ENCODE measurements around the gene PTPN1.
A peak's percentile ranks its signal among the peaks of the same experiment; 100 is the strongest.
"Not testable (repeated sequence)": the region's sequence is repeated elsewhere in the genome, so short reads cannot be mapped to it uniquely, and the experiment has no call there.

Gene PTPN1

GRCh38 chr20:50560867-50561266 lies 50.7 kb downstream of the PTPN1 start:
- DNase-seq, result no peak

GRCh38 chr20:50561379-50562078 lies 51.3 kb downstream of the PTPN1 start:
- peak; percentile 78 to 81 for DNase-seq

- no peak for DNase-seq
Measured at GRCh38 chr20:50562262-50562701, 52.1 kb downstream of the PTPN1 start.

- peak; percentile 17 to 27 for DNase-seq
Measured at GRCh38 chr20:50563133-50563944, 53.2 kb downstream of the PTPN1 start.

DNA sequence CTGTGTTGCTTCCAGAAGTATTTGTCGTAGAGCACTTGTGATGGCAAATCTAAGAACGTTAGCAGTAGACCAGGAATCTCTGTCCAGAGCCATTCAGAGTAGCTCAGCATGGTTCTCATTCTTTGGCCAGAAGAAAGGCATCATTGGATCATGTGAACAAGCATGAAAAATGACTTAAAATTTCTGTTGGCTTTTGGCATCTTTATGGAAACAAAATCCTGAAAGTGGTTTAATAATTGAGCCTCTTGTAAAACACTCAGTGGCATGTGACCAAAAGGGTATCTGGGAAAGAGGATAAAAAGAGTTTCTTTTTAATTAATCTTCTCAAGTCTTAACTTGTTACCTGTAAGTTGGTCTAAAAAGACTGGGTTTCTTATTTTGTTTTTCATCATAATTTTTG lies 55.2 kb downstream of the PTPN1 start:
- no peak for DNase-seq

DNA sequence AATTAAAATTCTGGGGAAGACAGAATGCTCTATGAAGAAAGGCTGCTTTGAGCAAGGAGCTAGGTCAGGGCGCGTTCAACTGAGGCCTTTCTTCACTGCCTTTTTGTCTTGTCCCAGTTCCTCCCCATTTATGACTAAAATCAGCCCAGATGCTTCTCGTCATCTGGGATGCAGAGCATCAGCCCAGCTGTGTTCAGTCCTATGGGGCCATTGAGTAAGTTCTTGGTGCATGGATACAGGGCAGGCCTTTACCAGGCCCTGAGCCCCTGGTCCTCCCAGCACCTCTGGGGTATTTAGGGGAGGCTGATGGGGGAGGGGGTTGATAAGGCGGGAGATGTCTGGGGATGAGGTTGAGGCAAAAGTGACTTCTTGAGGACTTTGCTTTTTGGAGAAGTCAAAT lies 55.7 kb downstream of the PTPN1 start:
- DNase-seq, result peak in 1 of 2 experiments; percentile 13

- peak; percentile 47 to 52 for DNase-seq
Measured at GRCh38 chr20:50567860-50568548, 57.8 kb downstream of the PTPN1 start.

- DNase-seq, result peak; percentile 15 to 17
Measured at GRCh38 chr20:50568549-50568942, 58.4 kb downstream of the PTPN1 start.

- not testable (repeated sequence) for DNase-seq
Measured at GRCh38 chr20:50569487-50569863, 59.3 kb downstream of the PTPN1 start.

GRCh38 chr20:50569864-50570836 lies 60.0 kb downstream of the PTPN1 start:
- peak; percentile 53 to 59 for DNase-seq

GRCh38 chr20:50571466-50571865 lies 61.3 kb downstream of the PTPN1 start:
- DNase-seq, result no peak

DNA sequence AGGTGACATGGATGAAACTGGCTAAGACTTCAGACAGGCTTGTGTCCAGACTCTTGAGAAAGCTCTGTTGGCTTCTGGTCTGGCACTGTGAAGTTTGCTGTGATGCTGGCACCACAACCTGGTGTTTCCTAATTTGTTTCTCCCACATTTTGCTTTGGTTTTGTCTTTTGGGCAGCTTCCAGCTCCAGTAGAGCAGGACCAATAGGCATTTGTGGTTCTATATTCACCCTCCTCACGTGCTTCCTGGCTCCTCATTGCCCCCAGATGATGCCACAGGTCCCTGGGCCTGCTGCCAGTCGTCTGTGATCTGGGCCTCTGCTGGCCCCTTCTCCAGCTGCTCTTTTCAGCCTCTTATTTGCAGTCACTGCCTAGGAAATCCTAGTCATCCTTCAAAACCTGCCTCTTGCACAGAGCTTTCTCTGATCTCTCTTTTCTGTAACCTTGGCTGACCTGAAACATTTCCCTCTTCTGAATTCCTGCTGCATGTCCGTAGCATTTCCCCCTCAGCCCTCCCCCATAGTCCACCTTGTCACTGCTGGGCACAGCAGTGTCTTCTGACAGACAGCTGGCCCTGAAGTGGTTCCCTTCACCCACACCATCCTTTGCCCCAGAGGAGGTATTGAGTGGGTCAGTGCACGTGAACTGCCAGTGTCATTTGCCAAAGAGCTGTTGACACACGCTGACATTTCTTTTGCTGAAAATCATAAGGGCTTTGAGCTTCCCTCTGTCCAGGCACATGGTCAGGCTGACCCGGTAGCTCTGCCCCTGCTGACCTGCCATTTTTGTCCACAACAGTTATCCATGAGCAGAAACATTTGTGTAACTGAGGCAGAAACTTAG lies 63.0 kb downstream of the PTPN1 start:
- DNase-seq, result peak in 1 of 2 experiments; percentile 11

DNA sequence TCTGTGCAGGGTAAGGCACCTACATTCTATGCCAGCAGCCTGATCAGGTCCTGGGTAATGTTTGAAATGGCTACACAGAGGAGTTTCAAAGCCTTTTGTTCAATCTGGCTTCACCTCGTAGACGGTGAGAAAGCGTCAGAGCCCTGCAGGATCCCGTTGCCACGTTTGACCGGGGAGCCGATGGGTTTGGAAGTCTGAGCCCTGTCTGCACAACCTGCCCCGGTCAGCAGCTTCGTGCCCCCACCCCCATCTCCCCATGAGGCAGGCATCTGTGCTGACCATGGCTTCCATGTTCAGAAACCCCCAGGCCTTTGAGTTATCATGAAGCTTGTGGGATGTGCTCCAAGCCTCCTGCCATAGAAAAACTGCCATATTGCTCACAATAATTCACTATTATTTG lies 63.9 kb downstream of the PTPN1 start:
- DNase-seq, result no peak

GRCh38 chr20:50574586-50574985 lies 64.4 kb downstream of the PTPN1 start:
- peak in 1 of 2 experiments; percentile 7 for DNase-seq

DNA sequence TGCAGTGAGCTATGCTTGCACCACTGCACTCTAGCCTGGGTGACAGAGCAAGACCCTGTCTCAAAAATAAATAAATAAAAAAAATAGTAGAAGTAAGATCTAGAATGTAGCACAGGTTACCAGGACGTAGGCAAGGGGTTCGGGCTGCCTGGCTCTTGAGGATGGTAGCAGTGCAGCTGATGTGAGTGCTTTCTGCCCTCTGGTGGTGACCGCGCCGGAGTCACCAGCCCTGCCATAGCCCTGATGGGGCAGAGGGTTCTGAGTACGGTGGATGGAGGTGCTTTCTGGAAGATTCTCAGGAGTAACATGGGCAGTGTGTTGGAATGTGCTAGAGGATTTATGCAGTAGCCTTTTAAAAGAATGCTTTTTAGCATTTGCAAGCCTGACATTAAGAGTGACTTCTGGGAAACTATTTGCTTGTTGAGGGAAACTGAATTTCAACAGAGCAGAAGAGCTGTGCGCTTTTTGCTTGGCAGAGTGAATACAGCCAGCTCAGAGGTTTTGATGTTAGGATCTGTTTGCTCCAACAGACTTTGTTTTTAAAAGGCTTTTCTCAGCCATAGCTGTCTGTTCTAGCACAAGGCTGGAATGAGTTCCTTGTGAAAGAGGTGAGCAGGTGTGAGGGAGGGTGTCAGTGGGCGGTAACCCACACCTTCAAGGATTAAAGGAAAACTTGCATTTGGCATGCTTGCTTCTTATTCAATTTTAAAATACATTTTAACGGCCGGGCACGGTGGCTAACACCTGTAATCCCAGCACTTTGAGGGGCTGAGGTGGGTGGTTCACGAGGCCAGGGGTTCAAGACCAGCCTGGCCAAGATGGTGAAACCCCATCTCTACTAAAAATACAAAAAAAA lies 65.9 kb downstream of the PTPN1 start:
- peak; percentile 69 to 77 for DNase-seq

DNA sequence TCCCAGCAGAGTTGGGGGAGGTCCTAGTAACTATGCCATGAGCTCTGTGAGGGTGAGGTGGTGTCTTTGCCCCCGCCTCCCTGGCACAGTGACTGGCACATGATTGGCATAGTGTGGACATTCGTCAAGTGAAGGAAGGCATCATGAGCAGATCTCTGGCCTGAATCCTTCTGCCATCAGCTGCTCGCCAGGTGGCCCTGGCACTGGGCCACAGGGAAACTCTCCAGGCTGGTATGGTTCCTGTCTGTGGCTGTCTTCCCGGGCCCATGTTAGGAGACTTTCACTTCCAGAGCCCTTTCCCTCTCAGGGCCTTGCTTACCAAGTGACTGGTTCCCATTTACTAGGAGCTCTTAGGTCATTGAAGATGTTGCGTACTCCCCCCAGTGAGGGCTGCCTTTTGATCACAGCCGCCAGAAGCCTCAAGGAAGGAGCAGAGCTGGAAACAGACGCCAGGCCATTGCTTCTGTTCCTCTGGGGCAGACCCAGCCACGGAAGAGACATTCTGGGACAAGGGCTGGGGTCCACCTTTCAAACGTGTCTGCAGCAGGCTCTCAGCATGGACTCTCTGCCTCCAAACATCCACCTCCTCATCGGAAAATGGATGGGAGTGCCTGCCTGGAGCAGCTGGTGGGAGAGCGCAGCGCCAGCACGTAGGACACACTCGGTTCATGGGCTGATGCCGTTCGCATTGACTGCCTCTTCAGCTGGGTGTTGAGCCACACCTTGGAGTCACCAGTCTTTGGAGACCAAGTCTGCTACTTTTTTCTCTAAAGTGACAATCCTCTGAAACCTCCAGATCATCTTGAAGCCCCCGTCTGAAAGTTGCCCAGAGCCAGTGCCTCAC lies 67.2 kb downstream of the PTPN1 start:
- DNase-seq, result no peak

DNA sequence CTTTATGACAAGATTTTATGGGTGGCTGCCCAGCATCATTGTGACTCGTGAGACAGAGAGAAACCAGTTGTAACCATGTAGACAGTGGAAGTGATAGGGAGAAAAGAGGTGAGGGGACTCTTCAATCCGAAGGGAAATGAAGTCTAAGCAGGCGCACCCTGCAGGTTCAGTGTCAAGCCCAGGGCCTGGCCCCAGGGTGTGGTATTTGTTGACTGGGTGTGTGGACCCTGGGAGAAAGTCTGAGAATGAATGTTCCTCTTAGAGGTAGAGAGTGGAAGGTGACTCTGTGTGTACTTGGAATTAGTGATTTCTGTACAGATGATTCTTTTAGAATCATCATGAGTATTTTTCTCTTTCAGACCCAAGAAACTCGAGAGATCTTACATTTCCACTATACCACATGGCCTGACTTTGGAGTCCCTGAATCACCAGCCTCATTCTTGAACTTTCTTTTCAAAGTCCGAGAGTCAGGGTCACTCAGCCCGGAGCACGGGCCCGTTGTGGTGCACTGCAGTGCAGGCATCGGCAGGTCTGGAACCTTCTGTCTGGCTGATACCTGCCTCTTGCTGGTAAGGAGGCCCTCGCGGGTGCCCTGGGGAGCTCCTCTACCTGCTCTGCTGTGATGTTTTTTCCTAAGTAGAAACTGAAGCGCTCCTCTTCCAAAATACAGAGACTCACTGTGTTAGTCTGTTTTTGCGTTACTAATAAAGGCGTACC lies 68.0 kb downstream of the PTPN1 start:
- no peak for DNase-seq

GRCh38 chr20:50578778-50579165 lies 68.6 kb downstream of the PTPN1 start:
- no peak for DNase-seq

DNA sequence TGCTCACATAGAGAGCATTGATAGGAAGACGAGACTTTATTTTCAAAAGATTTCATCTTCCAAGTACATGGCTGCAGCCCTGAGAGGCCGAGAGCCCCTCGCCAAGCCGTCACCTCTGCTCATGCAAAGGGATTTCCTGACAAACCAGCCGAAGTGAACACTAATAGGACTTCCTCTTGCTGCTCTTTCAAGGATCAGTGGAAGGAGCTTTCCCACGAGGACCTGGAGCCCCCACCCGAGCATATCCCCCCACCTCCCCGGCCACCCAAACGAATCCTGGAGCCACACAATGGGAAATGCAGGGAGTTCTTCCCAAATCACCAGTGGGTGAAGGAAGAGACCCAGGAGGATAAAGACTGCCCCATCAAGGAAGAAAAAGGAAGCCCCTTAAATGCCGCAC lies 69.3 kb downstream of the PTPN1 start:
- DNase-seq, result no peak

Data from activated T-cell treated with anti-CD3 and anti-CD28 coated beads, Interleukin-2, amount 50 U/mL, for 48 hours (primary cell).